GM19397 (cell line): ENCODE results near the gene SLCO2A1.

Source experiments
- ATAC-seq: cut with Tn5 transposase; IDR thresholded peaks from one replicate; pipeline ENCODE4 v1.9.1; 2021; ENCODE audit warnings: mild to moderate bottlenecking, moderate library complexity; ENCODE audit not compliant: unreplicated experiment

Gene SLCO2A1

GRCh38 chr3:133915685-133916658 is 113.8 kb downstream of the SLCO2A1 start:
- no peak for ATAC-seq

GRCh38 chr3:133914839-133915600 is 114.7 kb downstream of the SLCO2A1 start:
- no peak for ATAC-seq

GRCh38 chr3:133910422-133910821 is 119.3 kb downstream of the SLCO2A1 start:
- no peak for ATAC-seq

- no peak for ATAC-seq
Measured at GRCh38 chr3:133905376-133905775, 124.3 kb downstream of the SLCO2A1 start.

- no peak for ATAC-seq
Measured at GRCh38 chr3:133901847-133902246, 127.9 kb downstream of the SLCO2A1 start.

- no peak for ATAC-seq
Measured at GRCh38 chr3:133901083-133901482, 128.6 kb downstream of the SLCO2A1 start.

- ATAC-seq = no peak
Measured at GRCh38 chr3:133899311-133899710, 130.4 kb downstream of the SLCO2A1 start.

GRCh38 chr3:133897547-133897946 is 132.2 kb downstream of the SLCO2A1 start:
- ATAC-seq = no peak

GRCh38 chr3:133896002-133896761 is 133.5 kb downstream of the SLCO2A1 start:
- no peak for ATAC-seq

- ATAC-seq = no peak
Measured at GRCh38 chr3:133895208-133896001, 134.3 kb downstream of the SLCO2A1 start, which contains the start of gene RAB6B. Gene RAB6B (minus strand): TSS chr3:133895882. CDS start chr3:133895466, 416 bp downstream.

- ATAC-seq = no peak
Measured at GRCh38 chr3:133894353-133895207, 135.1 kb downstream of the SLCO2A1 start.

GRCh38 chr3:133893683-133894352 is 135.9 kb downstream of the SLCO2A1 start:
- ATAC-seq = no peak

- no peak for ATAC-seq
Measured at GRCh38 chr3:133892541-133893231, 137.0 kb downstream of the SLCO2A1 start.

GRCh38 chr3:133891662-133892378 is 137.9 kb downstream of the SLCO2A1 start:
- ATAC-seq = no peak

- no peak for ATAC-seq
Measured at GRCh38 chr3:133890972-133891644, 138.6 kb downstream of the SLCO2A1 start.

- no peak for ATAC-seq
Measured at GRCh38 chr3:133890037-133890436, 139.7 kb downstream of the SLCO2A1 start.
